K562 (cell line): ENCODE measurements around the gene PSD4. TPM values are rescaled to one million over a fixed set of nuclear protein-coding genes. Genes with fewer than 3 reads are reported as not detected.
A peak's percentile ranks its signal among the peaks of the same experiment; 100 is the strongest.

Experiments
- BRCA1 ChIP-seq, 2 experiments: fragments of 450-650 bp in 1 of 2; sonication (generic) in 1 of 2; formaldehyde crosslinking in 1 of 2; IDR thresholded peaks; 2 replicates each; pipeline versions ENCODE4 v1.5.0 to v1.6.1; 2017 to 2020; ENCODE audit warnings: mild to moderate bottlenecking in 1 of 2, missing genetic modification reagents in 1 of 2
- CAMTA2 ChIP-seq: fragments of 250-450 bp; sonication (Bioruptor Pico); conservative IDR thresholded peaks from 2 replicates; pipeline ENCODE4 v1.5.1; 2022
- HMG20A ChIP-seq: fragments of 450-650 bp; formaldehyde crosslinking; conservative IDR thresholded peaks from 2 replicates; pipeline ENCODE4 v1.4.0; 2020; ENCODE audit warnings: mild to moderate bottlenecking, mixed read lengths
- L3MBTL2 ChIP-seq: fragments of 450-650 bp; IDR thresholded peaks from 2 replicates; pipeline ENCODE4 v1.6.1; 2016; ENCODE audit warnings: mild to moderate bottlenecking, moderate library complexity
- MCM2 ChIP-seq: fragments of 450-650 bp; IDR thresholded peaks from 2 replicates; pipeline ENCODE4 v1.6.1; 2017; ENCODE audit warnings: low read depth, mild to moderate bottlenecking
- MYC ChIP-seq, 2 experiments: fragments of 250-450 bp in 1 of 2; sonication (Bioruptor Pico) in 1 of 2; IDR thresholded peaks; 2 replicates each; pipeline versions ENCODE4 v1.5.1 to v1.6.1; 2012 to 2021; ENCODE audit warnings: low read depth in 2 of 2, borderline replicate concordance in 1 of 2, improper control_type of control experiment in 1 of 2, low read length in 1 of 2, mild to moderate bottlenecking in 1 of 2, moderate library complexity in 1 of 2
- PKNOX1 ChIP-seq: fragments of 450-650 bp; IDR thresholded peaks from 2 replicates; pipeline ENCODE4 v1.6.1; 2016
- RBBP5 ChIP-seq: fragments of 200-600 bp; sonication (generic); IDR thresholded peaks from 2 replicates; pipeline ENCODE4 v1.6.1; 2012; ENCODE audit warnings: borderline replicate concordance, mild to moderate bottlenecking, low read length, control low read depth, inconsistent platforms; ENCODE audit not compliant: insufficient read depth, poor library complexity, severe bottlenecking
- SOX6 ChIP-seq: fragments of 450-650 bp; IDR thresholded peaks from 2 replicates; pipeline ENCODE4 v1.6.1; 2014; ENCODE audit warnings: mild to moderate bottlenecking
- polyA plus RNA-seq, 8 experiments: library from polyadenylated mRNA; depleted of rRNA in 4 of 8; stranded (reverse) in 5 of 8; unstranded in 3 of 8; fragments of >200 nt; fragmentation: Nextera tagmentation in 2 of 8; fragmentation: Illumina TruSeq in 1 of 8; extraction: Ambion mirVana in 2 of 8; extraction: Trizol in 1 of 8; gene quantifications; 2 replicates each; pipeline versions ENCODE4 v1.2.1 to v1.2.3, GENCODE V29; 2011 to 2014; ENCODE audit warnings: inconsistent platforms in 1 of 8, missing spikeins in 1 of 8
- total RNA-seq, 7 experiments: library from RNA; depleted of rRNA in 6 of 7; stranded (reverse); fragments of >200 nt in 6 of 7; fragmentation: Illumina TruSeq in 2 of 7; extraction: Trizol in 2 of 7; gene quantifications; 2 replicates each; pipeline versions ENCODE4 v1.2.1 to v1.2.3, GENCODE V29; 2011 to 2021; ENCODE audit warnings: low replicate concordance in 1 of 7
- TF ChIP-seq, protein P1 (sequence below): fragments of 250-450 bp; sonication (Bioruptor Pico); IDR thresholded peaks from 2 replicates; pipeline ENCODE4 v1.8.0; 2021; ENCODE audit warnings: mild to moderate bottlenecking, moderate library complexity
- TF ChIP-seq, protein P2 (sequence below): fragments of 450-650 bp; formaldehyde crosslinking; IDR thresholded peaks from 2 replicates; pipeline ENCODE4 v1.4.0; 2020; ENCODE audit warnings: mild to moderate bottlenecking, moderate library complexity

PSD4 gene
- total and polyA plus RNA-seq, 9 of the 15 experiments (the other 6 are each of a cell fraction or from before 2014, with no cell fraction given): 0.46 to 54.0 (median 20.8) TPM

DNA sequence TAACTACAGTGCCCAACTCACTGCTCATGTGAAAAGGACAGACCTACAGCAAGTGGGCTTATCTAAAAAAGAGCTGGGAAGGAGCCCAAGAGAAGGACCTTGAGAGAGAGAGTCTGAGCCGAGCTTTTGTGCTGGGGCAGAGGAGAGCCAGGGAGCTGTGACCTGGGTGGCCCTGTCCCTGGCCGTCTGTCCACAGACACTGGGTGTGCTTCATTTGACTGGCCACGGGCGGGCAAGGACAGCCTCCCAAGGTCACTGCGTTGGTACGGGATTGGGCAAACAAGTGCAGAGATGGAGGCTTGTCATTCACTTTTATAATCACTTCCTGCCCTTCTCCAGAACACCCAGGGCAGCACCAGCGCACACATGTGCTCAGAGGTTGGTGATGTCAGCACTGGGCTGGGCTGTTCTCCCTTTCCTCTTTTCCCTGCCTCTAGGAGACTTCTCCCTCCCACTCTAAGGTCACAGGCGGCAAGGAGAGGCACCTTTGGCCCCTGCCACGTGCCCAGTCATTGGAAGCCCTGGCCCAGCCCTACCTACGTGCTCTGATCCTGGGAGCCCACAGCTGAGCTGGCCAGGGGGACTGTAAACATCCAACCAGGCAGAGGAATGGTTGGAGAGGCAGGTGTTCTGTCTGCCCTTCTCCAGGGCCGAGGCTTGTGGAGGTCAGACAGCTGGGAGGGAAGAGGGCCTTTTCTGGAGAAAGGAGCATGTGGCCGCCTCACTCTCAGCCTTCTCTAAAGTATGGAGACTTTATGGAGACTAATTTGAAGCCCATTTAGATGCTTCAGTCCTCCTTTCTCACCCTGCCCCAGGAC, 6.4 kb upstream of the PSD4 start (continued):
- TF ChIP-seq, protein P1, sequence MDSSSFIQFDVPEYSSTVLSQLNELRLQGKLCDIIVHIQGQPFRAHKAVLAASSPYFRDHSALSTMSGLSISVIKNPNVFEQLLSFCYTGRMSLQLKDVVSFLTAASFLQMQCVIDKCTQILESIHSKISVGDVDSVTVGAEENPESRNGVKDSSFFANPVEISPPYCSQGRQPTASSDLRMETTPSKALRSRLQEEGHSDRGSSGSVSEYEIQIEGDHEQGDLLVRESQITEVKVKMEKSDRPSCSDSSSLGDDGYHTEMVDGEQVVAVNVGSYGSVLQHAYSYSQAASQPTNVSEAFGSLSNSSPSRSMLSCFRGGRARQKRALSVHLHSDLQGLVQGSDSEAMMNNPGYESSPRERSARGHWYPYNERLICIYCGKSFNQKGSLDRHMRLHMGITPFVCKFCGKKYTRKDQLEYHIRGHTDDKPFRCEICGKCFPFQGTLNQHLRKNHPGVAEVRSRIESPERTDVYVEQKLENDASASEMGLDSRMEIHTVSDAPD: no peak
- TF ChIP-seq HMG20A (CRISPR knock-in tag): no peak
- peak; percentile 42; the same call in 1 of the 2 replicates for TF ChIP-seq MYC (IDR thresholded peaks at IDR 0.05; ENCODE audit: low read depth, low read length)
- no peak for TF ChIP-seq MYC (CRISPR knock-in tag; IDR thresholded peaks at IDR 0.05; ENCODE audit: borderline replicate concordance, low read depth)
- TF ChIP-seq L3MBTL2: peak; percentile 43; the same call in 1 of the 2 replicates
- no peak for TF ChIP-seq BRCA1 (IDR thresholded peaks at IDR 0.05)
- TF ChIP-seq BRCA1 (CRISPR knock-in tag; IDR thresholded peaks at IDR 0.05): no peak
- TF ChIP-seq MCM2: no peak
- no peak for TF ChIP-seq CAMTA2 (CRISPR knock-in tag)
- TF ChIP-seq, protein P2, sequence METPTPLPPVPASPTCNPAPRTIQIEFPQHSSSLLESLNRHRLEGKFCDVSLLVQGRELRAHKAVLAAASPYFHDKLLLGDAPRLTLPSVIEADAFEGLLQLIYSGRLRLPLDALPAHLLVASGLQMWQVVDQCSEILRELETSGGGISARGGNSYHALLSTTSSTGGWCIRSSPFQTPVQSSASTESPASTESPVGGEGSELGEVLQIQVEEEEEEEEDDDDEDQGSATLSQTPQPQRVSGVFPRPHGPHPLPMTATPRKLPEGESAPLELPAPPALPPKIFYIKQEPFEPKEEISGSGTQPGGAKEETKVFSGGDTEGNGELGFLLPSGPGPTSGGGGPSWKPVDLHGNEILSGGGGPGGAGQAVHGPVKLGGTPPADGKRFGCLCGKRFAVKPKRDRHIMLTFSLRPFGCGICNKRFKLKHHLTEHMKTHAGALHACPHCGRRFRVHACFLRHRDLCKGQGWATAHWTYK: no peak
- TF ChIP-seq PKNOX1: no peak
- no peak for TF ChIP-seq RBBP5
- no peak for TF ChIP-seq SOX6
